K562 (cell line): ENCODE data around the gene PCDHA7. TPM values are rescaled to one million over a fixed set of nuclear protein-coding genes. Genes with fewer than 3 reads are reported as not detected.

Experiments used
- ATAC-seq: fragments of 200-7000 bp; cut with Tn5 transposase; 3 replicates; pipeline ENCODE4 v1.9.1; 2020; ENCODE audit warnings: moderate library complexity
- BruUV-seq: library from RNA; stranded (reverse); fragments of 400-500 nt; replicated peaks from 2 replicates; lab custom pipeline; 2021; lab: Mats Ljungman, UMichigan
- CTCF ChIA-PET: fragments of 300-600 bp; formaldehyde crosslinking; extraction: SDS; loops from one replicate; lab custom pipeline; 2021; ENCODE audit warnings: low intra/inter-chr PET ratio; lab: Yijun Ruan, JAX
- POLR2A ChIA-PET: fragments of 300-600, 350-650 bp; sonication (Branson Sonifier 250); formaldehyde crosslinking; extraction: SDS; loops from one replicate; lab custom pipeline; 2021; ENCODE audit warnings: antibody characterized with exemption, inconsistent platforms; lab: Yijun Ruan, JAX
- DNase-seq, 4 experiments: peaks; one replicate each; pipeline versions ENCODE4 v3.0.0 to v3.0.0-alpha.2; 2011 to 2018; ENCODE audit warnings: low spot score in 3 of 4, mixed read lengths in 3 of 4; ENCODE audit errors: extremely low read depth in 1 of 4
- FAIRE-seq: peaks from 2 replicates; lab custom pipeline; 2011; peaks lifted over from hg19 to GRCh38; lab: Jason Lieb, UNC
- H2AFZ ChIP-seq: 2 replicates; pipeline ENCODE4 v1.6.0; 2011; ENCODE audit warnings: low read depth, low read length, control low read depth, inconsistent platforms
- H3K27ac ChIP-seq: fragments of 200-600 bp; 3 replicates; pipeline ENCODE4 v1.8.0; 2011; ENCODE audit warnings: low read depth, mild to moderate bottlenecking, control low read depth, inconsistent platforms, low read length, moderate library complexity, mixed read lengths; ENCODE audit errors: extremely low read depth
- H3K27me3 ChIP-seq, 2 experiments: fragments of 300-600 bp in 1 of 2; 2 replicates in 1 of 2; 3 replicates in 1 of 2; pipeline versions ENCODE4 v1.6.0 to v1.8.0; 2011; ENCODE audit warnings: inconsistent platforms in 2 of 2, low read length in 2 of 2, mild to moderate bottlenecking in 1 of 2, mixed read lengths in 1 of 2, moderate library complexity in 1 of 2; ENCODE audit not compliant: control insufficient read depth in 2 of 2, insufficient read depth in 2 of 2
- H3K36me3 ChIP-seq: fragments of 300-600 bp; 3 replicates; pipeline ENCODE4 v1.8.0; 2011; ENCODE audit warnings: mild to moderate bottlenecking, low read length, inconsistent platforms; ENCODE audit not compliant: control insufficient read depth, insufficient read depth
- H3K4me1 ChIP-seq, 2 experiments: fragments of 200-600 bp in 1 of 2; replicated peaks in 1 of 2; 2 replicates in 1 of 2; 3 replicates in 1 of 2; pipeline versions ENCODE4 v1.5.1 to v1.8.0; 2011; ENCODE audit warnings: inconsistent platforms in 2 of 2, low read length in 2 of 2, mild to moderate bottlenecking in 1 of 2, mixed read lengths in 1 of 2, moderate library complexity in 1 of 2; ENCODE audit not compliant: control insufficient read depth in 2 of 2, insufficient read depth in 2 of 2
- H3K4me2 ChIP-seq: 2 replicates; pipeline ENCODE4 v1.6.1; 2011; ENCODE audit warnings: low read length, control low read depth, inconsistent platforms, mixed read lengths; ENCODE audit not compliant: insufficient read depth
- H3K4me3 ChIP-seq: fragments of 200-600 bp; sonication (generic), shearing (Covaris generic); 2 replicates; pipeline ENCODE4 v1.5.1; 2016; ENCODE audit warnings: control low read depth, inconsistent platforms
- H3K79me2 ChIP-seq: fragments of 200-600 bp; 3 replicates; pipeline ENCODE4 v1.8.0; 2011; ENCODE audit warnings: low read length, inconsistent platforms; ENCODE audit not compliant: control insufficient read depth, insufficient read depth
- H3K9ac ChIP-seq, 2 experiments: 2 replicates each; pipeline versions ENCODE4 v1.6.0 to v1.6.1; 2011; ENCODE audit warnings: low read depth in 2 of 2, low read length in 2 of 2, control low read depth in 1 of 2, inconsistent platforms in 1 of 2, mild to moderate bottlenecking in 1 of 2, mixed read lengths in 1 of 2; ENCODE audit not compliant: insufficient read depth in 1 of 2
- H3K9me1 ChIP-seq: one replicate; pipeline ENCODE4 v1.6.0; 2011; ENCODE audit warnings: inconsistent platforms, mild to moderate bottlenecking, low read length, moderate library complexity; ENCODE audit not compliant: control insufficient read depth, insufficient read depth
- H3K9me3 ChIP-seq: replicated peaks from 2 replicates; pipeline ENCODE4 v1.5.1; 2011; ENCODE audit warnings: low read depth, low read length, inconsistent platforms; ENCODE audit not compliant: control insufficient read depth, insufficient read depth
- H4K20me1 ChIP-seq: replicated peaks from 2 replicates; pipeline ENCODE4 v1.6.1; 2011; ENCODE audit warnings: low read length, inconsistent platforms, mixed read lengths; ENCODE audit not compliant: control insufficient read depth, insufficient read depth
- FOXP1 ChIP-seq: sonication (generic); formaldehyde crosslinking; IDR thresholded peaks from 2 replicates; pipeline ENCODE4 v1.8.0; 2022; ENCODE audit warnings: mild to moderate bottlenecking, missing genetic modification reagents
- HDAC8 ChIP-seq: fragments of 450-650 bp; IDR thresholded peaks from 2 replicates; pipeline ENCODE4 v1.6.1; 2016; ENCODE audit warnings: mild to moderate bottlenecking, missing genetic modification characterization, moderate library complexity, missing compliant biosample characterization
- HDGF ChIP-seq: fragments of 450-650 bp; IDR thresholded peaks from 2 replicates; pipeline ENCODE4 v1.6.1; 2016
- KDM2B ChIP-seq: fragments of 250-450 bp; sonication (Bioruptor Pico); IDR thresholded peaks from 2 replicates; pipeline ENCODE4 v1.8.0; 2021; ENCODE audit warnings: mild to moderate bottlenecking, moderate library complexity
- NCOA1 ChIP-seq: fragments of 450-650 bp; IDR thresholded peaks from 2 replicates; pipeline ENCODE4 v1.6.1; 2016; ENCODE audit warnings: low read depth
- NFIC ChIP-seq: fragments of 450-650 bp; IDR thresholded peaks from 2 replicates; pipeline ENCODE4 v1.6.1; 2017; ENCODE audit warnings: mild to moderate bottlenecking, inconsistent platforms
- PHB ChIP-seq: fragments of 250-450 bp; sonication (Bioruptor Pico); IDR thresholded peaks from 2 replicates; pipeline ENCODE4 v1.5.0; 2021
- RBM34 ChIP-seq: fragments of 200-400 bp; formaldehyde crosslinking; IDR thresholded peaks from 2 replicates; pipeline ENCODE4 v1.6.1; 2018; ENCODE audit warnings: low read length, borderline replicate concordance; ENCODE audit not compliant: insufficient read depth
- SMAD1 ChIP-seq: fragments of 150-350 bp; IDR thresholded peaks from 2 replicates; pipeline ENCODE4 v1.6.1; 2014; ENCODE audit warnings: low read length, low read depth; ENCODE audit not compliant: partially characterized antibody
- XRCC3 ChIP-seq: fragments of 450-650 bp; IDR thresholded peaks from 2 replicates; pipeline ENCODE4 v1.6.1; 2017; ENCODE audit warnings: mild to moderate bottlenecking, moderate library complexity
- ZFP1 ChIP-seq: fragments of 450-650 bp; formaldehyde crosslinking; IDR thresholded peaks from 2 replicates; pipeline ENCODE4 v1.4.0; 2020; ENCODE audit warnings: mild to moderate bottlenecking, mixed read lengths
- ZKSCAN8 ChIP-seq: fragments of 200-800 bp; sonication (Bioruptor generic); IDR thresholded peaks from 2 replicates; pipeline ENCODE4 v1.6.1; 2016; ENCODE audit warnings: missing genetic modification characterization, missing compliant biosample characterization
- ZNF24 ChIP-seq: fragments of 450-650 bp; IDR thresholded peaks from 2 replicates; pipeline ENCODE4 v1.6.1; 2016
- ZNF253 ChIP-seq: fragments of 250-450 bp; sonication (Bioruptor Pico); conservative IDR thresholded peaks from 2 replicates; pipeline ENCODE4 v1.6.1; 2021; ENCODE audit warnings: mild to moderate bottlenecking
- ZNF77 ChIP-seq: fragments of 250-450 bp; sonication (Bioruptor Pico); IDR thresholded peaks from 2 replicates; pipeline ENCODE4 v1.5.0; 2020
- WGBS: fragments of 100-300 bp; shearing (Covaris generic); methylation state at CpG from one replicate; pipeline ENCODE4 v1.1.6; 2016; ENCODE audit warnings: low coverage, mixed read lengths; ENCODE audit not compliant: insufficient coverage; ENCODE audit errors: missing lambda C conversion rate; 5-methylcytosine and 5-hydroxymethylcytosine counted together
- in situ Hi-C: fragments of 300-500 bp; cut with MboI; formaldehyde crosslinking; loops from 4 replicates; pipeline ENCODE4 v1.15.0; 2018; ENCODE audit warnings: inconsistent platforms, mixed read lengths
- intact Hi-C: fragments of 100-400 bp; cut with micrococcal nuclease; formaldehyde crosslinking; loops from 2 replicates; pipeline ENCODE4 v1.14.2; 2022
- polyA plus RNA-seq, 8 experiments: library from polyadenylated mRNA; depleted of rRNA in 4 of 8; stranded (reverse) in 5 of 8; unstranded in 3 of 8; fragments of >200 nt; fragmentation: Nextera tagmentation in 2 of 8; fragmentation: Illumina TruSeq in 1 of 8; extraction: Ambion mirVana in 2 of 8; extraction: Trizol in 1 of 8; gene quantifications; 2 replicates each; pipeline versions ENCODE4 v1.2.1 to v1.2.3, GENCODE V29; 2011 to 2014; ENCODE audit warnings: inconsistent platforms in 1 of 8, missing spikeins in 1 of 8
- total RNA-seq, 7 experiments: library from RNA; depleted of rRNA in 6 of 7; stranded (reverse); fragments of >200 nt in 6 of 7; fragmentation: Illumina TruSeq in 2 of 7; extraction: Trizol in 2 of 7; gene quantifications; 2 replicates each; pipeline versions ENCODE4 v1.2.1 to v1.2.3, GENCODE V29; 2011 to 2021; ENCODE audit warnings: low replicate concordance in 1 of 7
- TF ChIP-seq, protein P1 (sequence below): fragments of 450-650 bp; formaldehyde crosslinking; IDR thresholded peaks from 2 replicates; pipeline ENCODE4 v1.4.0; 2020; ENCODE audit warnings: mild to moderate bottlenecking, mixed read lengths
- TF ChIP-seq, protein P2 (sequence below): fragments of 250-450 bp; sonication (Bioruptor Pico); IDR thresholded peaks from 2 replicates; pipeline ENCODE4 v1.4.0; 2020

The PCDHA7 gene
- total and polyA plus RNA-seq, 9 of the 15 experiments (the other 6 are each of a cell fraction or from before 2014, with no cell fraction given): not detected

DNA sequence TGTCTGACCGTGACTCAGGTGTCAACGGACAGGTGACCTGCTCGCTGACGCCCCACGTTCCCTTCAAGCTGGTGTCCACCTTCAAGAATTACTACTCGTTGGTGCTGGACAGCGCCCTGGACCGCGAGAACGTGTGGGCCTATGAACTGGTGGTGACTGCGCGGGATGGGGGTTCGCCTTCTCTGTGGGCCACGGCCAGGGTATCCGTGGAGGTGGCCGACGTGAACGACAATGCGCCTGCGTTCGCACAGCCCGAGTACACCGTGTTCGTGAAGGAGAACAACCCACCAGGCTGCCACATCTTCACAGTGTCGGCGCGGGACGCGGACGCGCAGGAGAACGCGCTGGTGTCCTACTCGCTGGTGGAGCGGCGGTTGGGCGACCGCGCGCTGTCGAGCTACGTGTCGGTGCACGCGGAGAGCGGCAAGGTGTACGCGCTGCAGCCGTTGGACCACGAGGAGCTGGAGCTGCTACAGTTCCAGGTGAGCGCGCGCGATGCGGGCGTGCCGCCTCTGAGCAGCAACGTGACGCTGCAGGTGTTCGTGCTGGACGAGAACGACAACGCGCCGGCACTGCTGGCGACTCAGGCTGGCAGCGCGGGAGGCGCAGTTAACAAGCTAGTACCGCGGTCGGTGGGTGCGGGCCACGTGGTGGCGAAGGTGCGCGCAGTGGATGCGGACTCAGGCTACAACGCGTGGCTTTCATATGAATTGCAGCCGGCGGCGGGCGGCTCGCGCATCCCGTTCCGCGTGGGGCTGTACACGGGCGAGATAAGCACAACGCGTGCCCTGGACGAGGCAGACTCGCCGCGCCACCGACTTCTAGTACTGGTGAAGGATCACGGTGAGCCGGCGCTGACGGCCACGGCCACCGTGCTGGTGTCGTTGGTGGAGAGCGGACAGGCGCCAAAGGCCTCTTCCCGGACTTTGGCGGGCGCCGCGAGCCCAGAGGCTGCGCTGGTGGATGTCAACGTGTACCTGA lies 36.4 kb downstream of the PCDHA7 start:
- Histone ChIP-seq H3K4me3 (no peak overlapping the region), H3K36me3 (no peaks in the 10 kb centered on the region), H2AFZ (no peak overlapping the region), H3K4me1 (no peaks in the 10 kb centered on the region), H4K20me1 (no peaks in the 10 kb centered on the region), H3K79me2 (no peaks in the 10 kb centered on the region), H3K27me3 (no peaks in the 10 kb centered on the region), H3K9me3 (no peaks in the 10 kb centered on the region), H3K4me2 (no peak overlapping the region), H3K9me1 (no peaks in the 10 kb centered on the region), H3K9ac (no peak overlapping the region), H3K27ac (no peak overlapping the region)
- BruUV-seq: no TSS peak
- no peak for ATAC-seq
- CTCF ChIA-PET: interaction anchor here (0.5 kb wide), 1 partner anchor 1076 kb away, joined by 3 read pairs; no protein-coding TSS in a partner anchor
- in situ Hi-C loops: no loop called here
- no peak for FAIRE-seq
- POLR2A ChIA-PET: no interaction called here
- intact Hi-C loops: no loop called here
- 42% methylated on average over 60 of the region's 114 CpGs for WGBS
- DNase-seq: no peak
- TF ChIP-seq HDAC8 (tag) (no peak), SMAD1 (no peak), ZNF24 (no peak), XRCC3 (no peak), HDGF (no peak), PHB (CRISPR knock-in tag) (no peak), ZNF77 (CRISPR knock-in tag) (no peak), ZNF253 (no peak), NCOA1 (no peak), FOXP1 (CRISPR knock-in tag) (no peak), ZFP1 (CRISPR knock-in tag) (no peak), ZKSCAN8 (CRISPR knock-in tag) (no peak), NFIC (no peak), KDM2B (no peak), RBM34 (no peak)
- TF ChIP-seq, protein P1, sequence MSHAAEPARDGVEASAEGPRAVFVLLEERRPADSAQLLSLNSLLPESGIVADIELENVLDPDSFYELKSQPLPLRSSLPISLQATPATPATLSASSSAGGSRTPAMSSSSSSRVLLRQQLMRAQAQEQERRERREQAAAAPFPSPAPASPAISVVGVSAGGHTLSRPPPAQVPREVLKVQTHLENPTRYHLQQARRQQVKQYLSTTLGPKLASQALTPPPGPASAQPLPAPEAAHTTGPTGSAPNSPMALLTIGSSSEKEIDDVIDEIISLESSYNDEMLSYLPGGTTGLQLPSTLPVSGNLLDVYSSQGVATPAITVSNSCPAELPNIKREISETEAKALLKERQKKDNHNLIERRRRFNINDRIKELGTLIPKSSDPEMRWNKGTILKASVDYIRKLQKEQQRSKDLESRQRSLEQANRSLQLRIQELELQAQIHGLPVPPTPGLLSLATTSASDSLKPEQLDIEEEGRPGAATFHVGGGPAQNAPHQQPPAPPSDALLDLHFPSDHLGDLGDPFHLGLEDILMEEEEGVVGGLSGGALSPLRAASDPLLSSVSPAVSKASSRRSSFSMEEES (CRISPR knock-in tag): no peak
- TF ChIP-seq, protein P2, sequence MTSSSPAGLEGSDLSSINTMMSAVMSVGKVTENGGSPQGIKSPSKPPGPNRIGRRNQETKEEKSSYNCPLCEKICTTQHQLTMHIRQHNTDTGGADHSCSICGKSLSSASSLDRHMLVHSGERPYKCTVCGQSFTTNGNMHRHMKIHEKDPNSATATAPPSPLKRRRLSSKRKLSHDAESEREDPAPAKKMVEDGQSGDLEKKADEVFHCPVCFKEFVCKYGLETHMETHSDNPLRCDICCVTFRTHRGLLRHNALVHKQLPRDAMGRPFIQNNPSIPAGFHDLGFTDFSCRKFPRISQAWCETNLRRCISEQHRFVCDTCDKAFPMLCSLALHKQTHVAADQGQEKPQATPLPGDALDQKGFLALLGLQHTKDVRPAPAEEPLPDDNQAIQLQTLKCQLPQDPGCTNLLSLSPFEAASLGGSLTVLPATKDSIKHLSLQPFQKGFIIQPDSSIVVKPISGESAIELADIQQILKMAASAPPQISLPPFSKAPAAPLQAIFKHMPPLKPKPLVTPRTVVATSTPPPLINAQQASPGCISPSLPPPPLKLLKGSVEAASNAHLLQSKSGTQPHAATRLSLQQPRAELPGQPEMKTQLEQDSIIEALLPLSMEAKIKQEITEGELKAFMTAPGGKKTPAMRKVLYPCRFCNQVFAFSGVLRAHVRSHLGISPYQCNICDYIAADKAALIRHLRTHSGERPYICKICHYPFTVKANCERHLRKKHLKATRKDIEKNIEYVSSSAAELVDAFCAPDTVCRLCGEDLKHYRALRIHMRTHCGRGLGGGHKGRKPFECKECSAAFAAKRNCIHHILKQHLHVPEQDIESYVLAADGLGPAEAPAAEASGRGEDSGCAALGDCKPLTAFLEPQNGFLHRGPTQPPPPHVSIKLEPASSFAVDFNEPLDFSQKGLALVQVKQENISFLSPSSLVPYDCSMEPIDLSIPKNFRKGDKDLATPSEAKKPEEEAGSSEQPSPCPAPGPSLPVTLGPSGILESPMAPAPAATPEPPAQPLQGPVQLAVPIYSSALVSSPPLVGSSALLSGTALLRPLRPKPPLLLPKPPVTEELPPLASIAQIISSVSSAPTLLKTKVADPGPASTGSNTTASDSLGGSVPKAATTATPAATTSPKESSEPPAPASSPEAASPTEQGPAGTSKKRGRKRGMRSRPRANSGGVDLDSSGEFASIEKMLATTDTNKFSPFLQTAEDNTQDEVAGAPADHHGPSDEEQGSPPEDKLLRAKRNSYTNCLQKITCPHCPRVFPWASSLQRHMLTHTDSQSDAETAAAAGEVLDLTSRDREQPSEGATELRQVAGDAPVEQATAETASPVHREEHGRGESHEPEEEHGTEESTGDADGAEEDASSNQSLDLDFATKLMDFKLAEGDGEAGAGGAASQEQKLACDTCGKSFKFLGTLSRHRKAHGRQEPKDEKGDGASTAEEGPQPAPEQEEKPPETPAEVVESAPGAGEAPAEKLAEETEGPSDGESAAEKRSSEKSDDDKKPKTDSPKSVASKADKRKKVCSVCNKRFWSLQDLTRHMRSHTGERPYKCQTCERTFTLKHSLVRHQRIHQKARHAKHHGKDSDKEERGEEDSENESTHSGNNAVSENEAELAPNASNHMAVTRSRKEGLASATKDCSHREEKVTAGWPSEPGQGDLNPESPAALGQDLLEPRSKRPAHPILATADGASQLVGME: no peak
